CD14-positive monocyte (primary cell): ENCODE data around the gene GPR161. TPM values are rescaled to one million over a fixed set of nuclear protein-coding genes. Genes with fewer than 3 reads are reported as not detected.

Experiments
- DNase-seq, 3 donors: peaks; one replicate each; pipeline ENCODE4 v3.0.0-alpha.2; 2011 to 2022
- H2AFZ ChIP-seq: 2 replicates; pipeline ENCODE4 v1.6.0; 2012; ENCODE audit warnings: mild to moderate bottlenecking, low read depth, low read length, inconsistent platforms; ENCODE audit not compliant: insufficient read depth, poor library complexity, severe bottlenecking
- H3K27ac ChIP-seq, 2 donors: 1 replicate in 1 of 2; 2 replicates in 1 of 2; pipeline ENCODE4 v1.5.1; 2012 to 2013; ENCODE audit warnings: low read length in 2 of 2, control low read depth in 1 of 2, inconsistent platforms in 1 of 2, low read depth in 1 of 2, mild to moderate bottlenecking in 1 of 2
- H3K27me3 ChIP-seq, 2 donors: one replicate each; pipeline versions ENCODE4 v1.6.0 to v1.6.1; 2011 to 2013; ENCODE audit warnings: low read length in 2 of 2; ENCODE audit not compliant: control insufficient read depth in 2 of 2, insufficient read depth in 2 of 2
- H3K36me3 ChIP-seq, 2 donors: replicated peaks in 1 of 2; 1 replicate in 1 of 2; 2 replicates in 1 of 2; pipeline versions ENCODE4 v1.5.1 to v1.6.1; 2012 to 2013; ENCODE audit warnings: low read length in 2 of 2, control low read depth in 1 of 2, inconsistent platforms in 1 of 2, mild to moderate bottlenecking in 1 of 2; ENCODE audit not compliant: insufficient read depth in 2 of 2, control insufficient read depth in 1 of 2
- H3K4me1 ChIP-seq, 2 donors: 1 replicate in 1 of 2; 2 replicates in 1 of 2; pipeline versions ENCODE4 v1.5.1 to v1.6.1; 2012 to 2013; ENCODE audit warnings: low read length in 2 of 2, control low read depth in 1 of 2, inconsistent platforms in 1 of 2, mild to moderate bottlenecking in 1 of 2, moderate library complexity in 1 of 2; ENCODE audit not compliant: insufficient read depth in 2 of 2, control insufficient read depth in 1 of 2
- H3K4me2 ChIP-seq: replicated peaks from 2 replicates; pipeline ENCODE3; 2012; ENCODE audit warnings: low read length, moderate library complexity, mild to moderate bottlenecking; ENCODE audit not compliant: poor library complexity, severe bottlenecking; ENCODE audit errors: extremely low read depth
- H3K4me3 ChIP-seq, 3 experiments: fragments of 200-600 bp in 1 of 3; sonication (generic) in 1 of 3; replicated peaks in 1 of 3; 1 replicate in 2 of 3; 2 replicates in 1 of 3; pipeline ENCODE4 v1.5.1; 2011 to 2013; ENCODE audit warnings: low read length in 3 of 3, mild to moderate bottlenecking in 3 of 3, control low read depth in 2 of 3, low read depth in 2 of 3, inconsistent platforms in 1 of 3, moderate library complexity in 1 of 3
- H3K79me2 ChIP-seq: 2 replicates; pipeline ENCODE4 v1.6.0; 2012; ENCODE audit warnings: mild to moderate bottlenecking, control low read depth, inconsistent platforms, low read length, moderate library complexity; ENCODE audit not compliant: insufficient read depth
- H3K9ac ChIP-seq: 2 replicates; pipeline ENCODE4 v1.6.0; 2017; ENCODE audit warnings: low read length, mild to moderate bottlenecking; ENCODE audit not compliant: insufficient read depth, poor library complexity, severe bottlenecking
- H3K9me3 ChIP-seq, 2 donors: replicated peaks in 1 of 2; 1 replicate in 1 of 2; 2 replicates in 1 of 2; pipeline versions ENCODE4 v1.5.1 to v1.6.1; 2012 to 2013; ENCODE audit warnings: low read length in 2 of 2, control low read depth in 1 of 2; ENCODE audit not compliant: control insufficient read depth in 1 of 2, insufficient read depth in 1 of 2
- H4K20me1 ChIP-seq: 2 replicates; pipeline ENCODE4 v1.6.0; 2012; ENCODE audit warnings: mild to moderate bottlenecking, low read length, control low read depth, moderate library complexity; ENCODE audit not compliant: insufficient read depth
- H3K27ac Mint-ChIP-seq, 7 donors: one replicate each; pipeline ENCODE4 v1.8.0; 2020; ENCODE audit warnings: mild to moderate bottlenecking in 7 of 7, mixed read lengths in 7 of 7, moderate library complexity in 6 of 7, inconsistent platforms in 2 of 7
- H3K27me3 Mint-ChIP-seq, 3 donors: one replicate each; pipeline ENCODE4 v1.8.0; 2021 to 2022; ENCODE audit warnings: low read depth in 3 of 3, mild to moderate bottlenecking in 3 of 3, mixed read lengths in 3 of 3, moderate library complexity in 3 of 3, inconsistent platforms in 1 of 3
- H3K36me3 Mint-ChIP-seq, 2 donors: one replicate each; pipeline ENCODE4 v1.8.0; 2020; ENCODE audit warnings: mixed read lengths in 2 of 2, inconsistent platforms in 1 of 2, mild to moderate bottlenecking in 1 of 2
- H3K4me1 Mint-ChIP-seq: one replicate; pipeline ENCODE4 v1.8.0; 2020; ENCODE audit warnings: mild to moderate bottlenecking, mixed read lengths
- H3K4me3 Mint-ChIP-seq, 2 donors: one replicate each; pipeline ENCODE4 v1.8.0; 2020; ENCODE audit warnings: mild to moderate bottlenecking in 2 of 2, mixed read lengths in 2 of 2, moderate library complexity in 1 of 2
- H3K9me3 Mint-ChIP-seq, 7 donors: one replicate each; pipeline ENCODE4 v1.8.0; 2020 to 2022; ENCODE audit warnings: mixed read lengths in 7 of 7, mild to moderate bottlenecking in 6 of 7, moderate library complexity in 6 of 7, inconsistent platforms in 2 of 7
- WGBS: methylation state at CpG from one replicate; pipeline ENCODE4 v1.1.5; 2013; ENCODE audit warnings: missing lambda C conversion rate; ENCODE audit not compliant: insufficient coverage; 5-methylcytosine and 5-hydroxymethylcytosine counted together
- intact Hi-C, 2 donors: fragments of 100-400 bp; cut with micrococcal nuclease; formaldehyde crosslinking; loops; one replicate each; pipeline versions ENCODE4 v1.15.0 to v1.15.1; 2023
- polyA plus RNA-seq, 3 donors: library from polyadenylated mRNA; depleted of rRNA in 1 of 3; unstranded in 2 of 3; stranded (reverse) in 1 of 3; fragments of 300-500 nt in 2 of 3; fragments of >200 nt in 1 of 3; fragmentation: Illumina TruSeq in 2 of 3; gene quantifications; 1 replicate in 2 of 3; 2 replicates in 1 of 3; pipeline ENCODE4 v1.2.3, GENCODE V29; 2012 to 2021
- TF ChIP-seq, protein P1 (sequence below): fragments of 200-600 bp; IDR thresholded peaks from one replicate; pipeline ENCODE4 v1.8.0; 2022; ENCODE audit warnings: antibody characterized with exemption, mild to moderate bottlenecking

Gene GPR161
- polyA plus RNA-seq, 3 donors, result 0.65 TPM; not detected in 2

DNA sequence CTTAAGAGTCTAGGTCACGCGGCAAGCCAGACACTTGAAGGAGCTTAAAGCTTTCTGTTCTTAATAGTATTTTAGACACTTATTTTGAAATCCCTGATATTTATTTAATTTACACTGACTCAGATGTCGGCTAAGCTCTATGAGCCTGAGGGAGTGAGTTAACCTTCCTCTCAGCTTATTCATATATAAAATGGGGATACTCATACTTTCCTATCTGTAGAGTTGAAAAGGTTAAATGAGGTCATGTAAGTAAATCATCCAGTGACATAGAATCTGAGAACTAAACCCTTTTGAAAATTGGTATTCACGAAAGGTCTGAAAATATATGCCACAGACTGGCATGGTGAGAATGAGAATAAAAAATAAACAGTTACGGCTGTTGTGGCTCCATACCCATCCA lies 1.4 kb upstream of the GPR161 start:
- Histone ChIP-seq H3K27ac (no peak overlapping the region), H3K9me3 (no peaks in the 10 kb centered on the region), H3K27me3 (peaks cover 24 to 44% of the 10 kb centered on the region in 2 donors), H3K4me3 (no peak overlapping the region), H3K4me2 (no peak overlapping the region), H3K4me1 (peaks cover 11 to 16% of the 10 kb centered on the region in 2 donors), H4K20me1 (no peaks in the 10 kb centered on the region), H2AFZ (no peak overlapping the region), H3K9ac (no peak overlapping the region), H3K79me2 (no peaks in the 10 kb centered on the region), H3K36me3 (no peaks in the 10 kb centered on the region)
- peaks cover 0 to 21% (median 5%) of the 10 kb centered on the region in 7 donors for H3K9me3 Mint-ChIP-seq
- H3K36me3 Mint-ChIP-seq, result peaks cover 4 to 11% of the 10 kb centered on the region in 2 donors
- H3K4me1 Mint-ChIP-seq, result peaks cover 16% of the 10 kb centered on the region
- intact Hi-C loops, result no loop called here
- H3K4me3 Mint-ChIP-seq, result peak overlapping the region in 1 of 2 donors; percentile 100
- no peak for DNase-seq
- 67% methylated on average over 2 of the region's 5 CpGs for WGBS
- no peak overlapping the region for H3K27ac Mint-ChIP-seq
- TF ChIP-seq, protein P1, sequence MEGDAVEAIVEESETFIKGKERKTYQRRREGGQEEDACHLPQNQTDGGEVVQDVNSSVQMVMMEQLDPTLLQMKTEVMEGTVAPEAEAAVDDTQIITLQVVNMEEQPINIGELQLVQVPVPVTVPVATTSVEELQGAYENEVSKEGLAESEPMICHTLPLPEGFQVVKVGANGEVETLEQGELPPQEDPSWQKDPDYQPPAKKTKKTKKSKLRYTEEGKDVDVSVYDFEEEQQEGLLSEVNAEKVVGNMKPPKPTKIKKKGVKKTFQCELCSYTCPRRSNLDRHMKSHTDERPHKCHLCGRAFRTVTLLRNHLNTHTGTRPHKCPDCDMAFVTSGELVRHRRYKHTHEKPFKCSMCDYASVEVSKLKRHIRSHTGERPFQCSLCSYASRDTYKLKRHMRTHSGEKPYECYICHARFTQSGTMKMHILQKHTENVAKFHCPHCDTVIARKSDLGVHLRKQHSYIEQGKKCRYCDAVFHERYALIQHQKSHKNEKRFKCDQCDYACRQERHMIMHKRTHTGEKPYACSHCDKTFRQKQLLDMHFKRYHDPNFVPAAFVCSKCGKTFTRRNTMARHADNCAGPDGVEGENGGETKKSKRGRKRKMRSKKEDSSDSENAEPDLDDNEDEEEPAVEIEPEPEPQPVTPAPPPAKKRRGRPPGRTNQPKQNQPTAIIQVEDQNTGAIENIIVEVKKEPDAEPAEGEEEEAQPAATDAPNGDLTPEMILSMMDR, result no peak
- H3K27me3 Mint-ChIP-seq, result peaks cover 38 to 47% (median 46%) of the 10 kb centered on the region in 3 donors

GRCh38 chr1:168137515-168137821 lies 738 bp upstream of the GPR161 start:
- TF ChIP-seq, protein P1, result no peak
- H3K4me1 Mint-ChIP-seq, result peaks cover 16% of the 10 kb centered on the region
- Histone ChIP-seq H4K20me1 (no peaks in the 10 kb centered on the region), H3K27me3 (peaks cover 24 to 44% of the 10 kb centered on the region in 2 donors), H3K79me2 (no peaks in the 10 kb centered on the region), H3K4me2 (peak overlapping the region; percentile 79), H3K4me3 (peak overlapping the region; percentile 42 to 81 (median 49)), H3K36me3 (no peaks in the 10 kb centered on the region), H2AFZ (peak overlapping the region; percentile 86), H3K4me1 (peaks cover 11 to 16% of the 10 kb centered on the region in 2 donors), H3K9ac (peak overlapping the region; percentile 42), H3K9me3 (no peaks in the 10 kb centered on the region), H3K27ac (no peak overlapping the region)
- intact Hi-C loops, result no loop called here
- peaks cover 4 to 11% of the 10 kb centered on the region in 2 donors for H3K36me3 Mint-ChIP-seq
- peak overlapping the region; percentile 94 to 100 for H3K4me3 Mint-ChIP-seq
- H3K27ac Mint-ChIP-seq, result peak overlapping the region in 2 of 7 donors; percentile 0 to 28
- H3K9me3 Mint-ChIP-seq, result peaks cover 0 to 21% (median 5%) of the 10 kb centered on the region in 7 donors
- DNase-seq, result no peak
- H3K27me3 Mint-ChIP-seq, result peaks cover 38 to 52% (median 48%) of the 10 kb centered on the region in 3 donors
- WGBS, result 0% methylated on average over 2 of the region's 6 CpGs
